Right cardiac atrium (tissue), 5 donors: Measurements from ENCODE around the gene TMEM121. TPM values are rescaled to one million over a fixed set of nuclear protein-coding genes. Genes with fewer than 3 reads are reported as not detected.
"Not testable (repeated sequence)": the region's sequence is repeated elsewhere in the genome, so short reads cannot be mapped to it uniquely, and the experiment has no call there.

ENCODE experiments used
- ATAC-seq, 2 donors: fragments of 200-7000 bp; cut with Tn5 transposase; one replicate each; pipeline versions ENCODE4 v1.8.0 to v1.9.1; 2020; ENCODE audit warnings: moderate library complexity in 2 of 2, mild to moderate bottlenecking in 1 of 2
- DNase-seq, 3 donors: peaks; one replicate each; pipeline ENCODE4 v3.0.0-alpha.2; 2020
- H3K27ac ChIP-seq: one replicate; pipeline ENCODE4 v1.5.1; 2013; ENCODE audit warnings: mild to moderate bottlenecking, low read length, control low read depth, moderate library complexity
- H3K27me3 ChIP-seq: one replicate; pipeline ENCODE4 v1.6.1; 2013; ENCODE audit not compliant: control insufficient read depth, insufficient read depth
- H3K4me1 ChIP-seq: one replicate; pipeline ENCODE4 v1.6.1; 2013; ENCODE audit warnings: low read length; ENCODE audit not compliant: control insufficient read depth, insufficient read depth
- H3K4me3 ChIP-seq: one replicate; pipeline ENCODE4 v1.5.1; 2013; ENCODE audit warnings: low read length, control low read depth
- H3K9me3 ChIP-seq: one replicate; pipeline ENCODE4 v1.6.1; 2013; ENCODE audit warnings: low read length; ENCODE audit not compliant: control insufficient read depth
- WGBS: extraction: QIAGEN DNeasy Blood & Tissue Kit; methylation state at CpG from one replicate; pipeline ENCODE4 v1.1.7; 2013; 5-methylcytosine and 5-hydroxymethylcytosine counted together
- intact Hi-C, 4 donors: fragments of 100-400 bp; cut with DNase I; formaldehyde crosslinking; loops; one replicate each; pipeline versions ENCODE4 v1.11.0 to v1.14.0; 2022 to 2023
- polyA plus RNA-seq: library from polyadenylated mRNA; stranded (reverse); fragments of 200-250 nt; gene quantifications from one replicate; pipeline ENCODE4 v1.2.3, GENCODE V29; 2013
- total RNA-seq, 4 donors: library from RNA; stranded (reverse); fragmentation: NEBNext Ultra II Directional; extraction: Animal tissue kit (Norgen Biotek cat#: 25700); gene quantifications; one replicate each; pipeline ENCODE4 v1.2.1, GENCODE V29; 2021
- donor health status: healthy with polysubstance abuse.
- donor health status: DM: no; HTN: yes; CAD: no.
- donor health status: DM: no; HTN: no; CAD: no.
- donor health status: DM: no; HTN: yes; CAD: no; lungs with severe emphysema.
- donor health status: DM: yes; HTN: yes; CAD: no.

Gene TMEM121
- total and polyA plus RNA-seq, 5 donors, result 2.3 to 4.4 (median 3.5) TPM

DNA sequence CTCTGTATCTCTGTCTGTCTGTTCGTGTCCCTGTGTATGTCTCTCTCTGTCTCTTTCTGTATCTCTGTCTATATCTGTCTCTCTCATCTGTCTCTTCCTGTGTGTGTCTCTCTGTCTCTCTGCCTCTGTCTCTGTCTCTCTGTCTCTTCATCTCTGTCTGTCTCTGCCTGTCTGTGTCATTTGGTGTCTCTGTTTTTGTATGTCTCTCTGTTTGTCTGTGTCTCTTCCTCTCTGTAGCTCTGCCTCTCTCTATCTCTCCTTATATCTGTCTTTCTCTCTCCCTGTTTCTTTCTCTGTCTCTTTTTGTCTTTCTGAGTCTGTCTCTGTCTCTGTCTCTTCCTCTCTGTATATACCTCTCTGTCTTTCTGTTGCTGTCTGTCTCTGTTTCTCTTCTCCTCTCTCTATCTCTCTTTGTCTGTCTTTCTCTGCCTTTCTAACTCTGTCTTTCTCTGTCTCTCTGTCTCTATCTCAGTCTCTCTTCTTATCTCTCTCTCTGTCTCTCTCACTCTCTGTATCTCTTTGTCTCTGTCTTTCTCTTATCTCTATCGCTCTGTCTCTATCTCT lies 50.2 kb downstream of the TMEM121 start:
- ATAC-seq (no peak), DNase-seq (no peak)
- WGBS, result 81% methylated on average over 2 of the region's 2 CpGs
- intact Hi-C loops, result no loop called here
- Histone ChIP-seq H3K9me3 (no peaks in the 10 kb centered on the region), H3K27ac (no peak overlapping the region), H3K4me3 (no peak overlapping the region), H3K4me1 (no peaks in the 10 kb centered on the region), H3K27me3 (no peaks in the 10 kb centered on the region)

DNA sequence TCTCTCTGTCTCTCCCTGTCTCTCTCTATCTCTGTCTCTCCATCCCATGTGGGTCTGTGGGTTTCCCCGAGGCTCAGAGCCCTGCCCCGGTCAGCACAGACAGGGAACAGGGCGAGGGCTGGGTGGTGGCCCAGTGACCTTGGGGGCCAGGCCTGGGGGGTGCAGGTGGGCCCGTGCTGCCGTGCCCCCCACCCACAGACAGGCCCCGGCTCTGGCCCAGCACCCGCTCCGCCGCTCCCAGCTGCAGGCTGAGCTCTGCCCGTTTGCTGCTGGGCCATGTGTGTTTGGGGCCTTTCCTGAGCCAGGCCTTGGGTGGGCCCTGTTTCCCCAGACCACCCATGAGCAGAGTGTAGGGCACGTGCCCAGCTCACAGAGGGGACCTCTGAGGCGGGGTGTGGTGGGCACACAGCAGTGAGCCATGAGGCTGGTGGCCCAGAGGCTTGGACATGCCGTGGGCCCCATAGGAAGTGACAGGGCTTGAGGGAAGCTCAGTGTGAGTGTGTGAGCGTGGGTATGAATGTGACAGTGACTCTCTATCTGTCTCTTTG lies 51.0 kb downstream of the TMEM121 start:
- H3K9me3 ChIP-seq, result no peaks in the 10 kb centered on the region
- no peaks in the 10 kb centered on the region for H3K4me1 ChIP-seq
- H3K4me3 ChIP-seq, result no peak overlapping the region
- WGBS, result 84% methylated on average over 14 of the region's 14 CpGs
- peak in 1 of 3 donors; percentile 18 for DNase-seq
- H3K27me3 ChIP-seq, result no peaks in the 10 kb centered on the region
- intact Hi-C loops, result no loop called here
- no peak for ATAC-seq
- H3K27ac ChIP-seq, result no peak overlapping the region

DNA sequence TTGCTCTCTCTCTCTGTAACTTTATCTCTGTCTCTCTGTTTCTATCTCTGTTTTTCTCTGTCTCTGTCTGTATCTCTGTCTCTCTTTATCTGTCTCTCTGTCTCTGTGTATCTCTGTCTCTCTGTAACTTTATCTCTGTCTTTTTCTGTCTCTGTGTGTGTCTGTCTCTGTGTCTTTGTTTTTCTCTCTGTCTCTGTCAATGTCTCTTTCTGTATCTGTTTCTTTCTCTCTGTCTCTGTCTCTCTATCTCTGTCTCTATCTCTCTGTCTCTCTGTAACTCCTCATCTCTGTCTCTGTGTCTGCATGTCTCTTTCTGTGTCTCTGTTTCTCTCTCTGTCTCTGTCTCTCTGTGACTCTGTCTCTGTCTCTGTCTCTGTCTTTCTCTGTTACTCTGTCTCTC lies 51.7 kb downstream of the TMEM121 start:
- no peaks in the 10 kb centered on the region for H3K27me3 ChIP-seq
- H3K4me3 ChIP-seq, result no peak overlapping the region
- H3K4me1 ChIP-seq, result no peaks in the 10 kb centered on the region
- DNase-seq, result no peak
- peaks cover 2% of the 10 kb centered on the region for H3K9me3 ChIP-seq
- no peak for ATAC-seq
- intact Hi-C loops, result no loop called here
- H3K27ac ChIP-seq, result no peak overlapping the region

DNA sequence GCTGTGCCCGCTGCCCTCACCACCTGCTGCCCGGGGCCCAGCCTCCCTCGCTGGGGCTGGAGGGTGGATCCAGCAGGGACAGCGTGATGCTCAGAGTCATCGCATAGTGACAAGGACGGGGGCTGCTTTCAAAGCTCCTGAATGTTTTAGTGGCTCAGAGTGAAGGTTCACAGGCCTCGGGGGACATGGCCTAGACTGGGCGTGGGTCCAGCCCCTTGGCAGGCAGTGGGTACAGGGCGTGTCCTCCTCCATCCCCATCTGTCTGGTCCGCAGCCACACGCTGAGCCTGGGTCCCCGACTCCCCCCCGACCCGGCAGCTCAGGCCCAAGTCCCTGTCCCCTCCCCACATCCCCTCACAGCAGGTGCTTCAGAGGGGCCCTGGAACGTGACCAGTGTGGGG lies 52.8 kb downstream of the TMEM121 start:
- DNase-seq, ATAC-seq, H3K4me1 ChIP-seq, H3K27me3 ChIP-seq, H3K27ac ChIP-seq, intact Hi-C loops, H3K9me3 ChIP-seq, H3K4me3 ChIP-seq: not testable (repeated sequence)
- 92% methylated on average over 4 of the region's 15 CpGs for WGBS

Other genes starting within 250 kb of the TMEM121 start
- 10 to 100 TPM; 18.1 to 21.1 (median 18.4) TPM for gene BRF1, start 225.6 kb upstream of the TMEM121 start, total RNA-seq
- gene BRF1, start 225.6 kb upstream of the TMEM121 start, polyA plus RNA-seq, result 17.9 TPM
- 10 to 100 TPM; 50.6 to 67.0 (median 64.4) TPM for gene PACS2, start 211.8 kb upstream of the TMEM121 start, total RNA-seq
- gene PACS2, start 211.8 kb upstream of the TMEM121 start, polyA plus RNA-seq, result 63.0 TPM
- gene TEX22, start 128.0 kb upstream of the TMEM121 start, total RNA-seq, result 1 to 10 TPM in 2 of 4 donors, under 1 TPM in 2; 0.46 to 1.9 (median 1.00) TPM
- gene TEX22, start 128.0 kb upstream of the TMEM121 start, polyA plus RNA-seq, result 0.05 TPM
- gene MTA1, start 106.8 kb upstream of the TMEM121 start, total RNA-seq, result 100 to 1,000 TPM; 121 to 179 (median 157) TPM
- gene MTA1, start 106.8 kb upstream of the TMEM121 start, polyA plus RNA-seq, result 131 TPM
- 1,000 to 10,000 TPM; 1,091 to 1,370 (median 1,238) TPM for gene CRIP2, start 51.8 kb upstream of the TMEM121 start, total RNA-seq
- 1,790 TPM for gene CRIP2, start 51.8 kb upstream of the TMEM121 start, polyA plus RNA-seq
- gene CRIP1, start 39.7 kb upstream of the TMEM121 start, total RNA-seq, result 100 to 1,000 TPM; 161 to 218 (median 192) TPM
- gene CRIP1, start 39.7 kb upstream of the TMEM121 start, polyA plus RNA-seq, result 243 TPM
- gene TEDC1, start 35.3 kb upstream of the TMEM121 start, total RNA-seq, result 1 to 10 TPM; 5.2 to 6.9 (median 5.8) TPM
- 6.5 TPM for gene TEDC1, start 35.3 kb upstream of the TMEM121 start, polyA plus RNA-seq